Hematopoietic multipotent progenitor cell treated with erythropoietin and hydrocortisone succinate and interleukin-3 and kit ligand, for 6 days (in vitro differentiated cells): Measurements from ENCODE around the gene RERE.
"Not testable (repeated sequence)": the region's sequence is repeated elsewhere in the genome, so short reads cannot be mapped to it uniquely, and the experiment has no call there.

ENCODE experiments used
- DNase-seq: peaks from one replicate; pipeline ENCODE4 v3.0.0-alpha.2; 2015

Gene RERE

GRCh38 chr1:8631163-8631562, 186.3 kb downstream of the RERE start:
- no peak for DNase-seq

- peak; percentile 52 for DNase-seq
Measured at GRCh38 chr1:8629241-8630091, 188.0 kb downstream of the RERE start.

DNA sequence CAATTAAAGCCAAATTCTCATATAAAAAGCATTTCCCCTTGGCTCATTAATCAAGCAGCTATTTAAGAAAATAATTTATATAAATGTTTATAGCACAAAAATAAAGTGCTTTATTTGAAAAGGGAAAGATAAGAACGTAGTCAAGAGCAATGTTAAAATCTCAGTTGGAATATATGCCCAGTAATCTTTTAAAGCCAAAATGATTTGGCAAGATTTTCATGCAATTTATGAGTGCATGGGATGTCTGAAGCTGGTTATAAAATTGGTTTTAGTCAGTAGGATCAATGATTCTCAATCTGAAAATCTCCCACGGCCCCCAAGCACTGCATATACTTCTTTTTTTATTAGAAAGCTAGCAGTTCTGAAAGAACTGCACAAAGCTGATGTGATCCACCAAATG, 188.8 kb downstream of the RERE start:
- DNase-seq = no peak

DNA sequence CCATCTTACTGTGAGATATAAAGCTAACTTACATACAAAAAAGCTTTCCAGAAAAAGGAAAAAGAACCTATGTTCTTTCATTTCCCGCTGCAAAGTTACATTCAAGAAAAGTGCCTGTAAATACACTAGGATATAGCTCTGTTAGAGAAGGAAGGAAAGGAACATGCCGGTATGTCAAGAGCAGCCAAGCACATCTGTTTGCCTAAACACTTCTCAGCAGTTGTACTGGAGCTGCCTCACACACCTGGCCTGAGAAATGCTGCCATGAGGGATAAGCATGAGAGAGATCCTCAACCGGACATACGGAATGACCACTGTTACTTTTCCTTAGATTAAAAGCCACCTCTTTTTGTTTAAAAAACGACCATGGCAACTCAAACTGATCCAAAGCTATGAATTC, 189.7 kb downstream of the RERE start:
- no peak for DNase-seq

- peak; percentile 83 for DNase-seq
Measured at GRCh38 chr1:8625981-8626898, 191.2 kb downstream of the RERE start.

DNA sequence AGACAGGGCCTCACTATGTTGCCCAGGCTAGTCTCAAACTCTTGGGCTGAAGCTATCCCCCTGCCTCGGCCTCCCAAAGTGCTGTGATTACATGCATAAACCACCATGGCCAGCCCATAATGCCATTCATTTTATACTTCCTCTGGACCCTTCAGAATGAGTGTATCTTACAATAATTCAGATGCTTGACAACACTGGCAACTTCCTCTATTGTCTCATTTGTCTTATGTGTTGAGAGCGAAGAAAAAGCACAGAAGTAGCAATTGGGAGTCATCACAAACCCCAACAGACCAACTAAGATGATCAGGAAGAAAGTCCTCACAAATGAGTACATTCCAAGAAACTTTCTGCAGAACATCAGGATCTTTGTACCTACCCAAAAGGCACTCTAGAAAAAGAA, 191.9 kb downstream of the RERE start:
- DNase-seq = peak; percentile 36

GRCh38 chr1:8623651-8624192, 193.7 kb downstream of the RERE start:
- DNase-seq = not testable (repeated sequence)

GRCh38 chr1:8621785-8622348, 195.6 kb downstream of the RERE start:
- not testable (repeated sequence) for DNase-seq

- DNase-seq = not testable (repeated sequence)
Measured at GRCh38 chr1:8621034-8621582, 196.3 kb downstream of the RERE start.

- DNase-seq = not testable (repeated sequence)
Measured at GRCh38 chr1:8619917-8620502, 197.4 kb downstream of the RERE start.

DNA sequence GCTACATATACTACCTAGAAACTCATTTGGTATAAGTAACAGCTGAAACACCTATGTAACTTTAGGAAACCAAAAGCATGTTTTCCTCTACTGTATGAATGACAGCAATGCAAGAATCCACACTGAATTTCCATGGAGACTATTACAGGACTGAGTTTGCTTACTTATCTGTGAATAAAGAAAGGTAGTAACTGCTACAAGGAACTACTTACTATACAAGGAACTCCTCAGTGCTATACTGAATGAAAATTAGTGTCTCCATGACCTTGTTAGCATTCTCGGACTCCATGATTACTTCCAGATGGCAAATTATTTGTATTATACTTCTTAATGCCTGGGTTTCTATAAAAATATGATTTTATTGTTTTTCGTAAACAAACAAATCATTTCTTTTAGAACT, 198.0 kb downstream of the RERE start:
- not testable (repeated sequence) for DNase-seq

- DNase-seq = peak; percentile 35
Measured at GRCh38 chr1:8616791-8617190, 200.6 kb downstream of the RERE start.

- peak; percentile 49 for DNase-seq
Measured at GRCh38 chr1:8611634-8612515, 205.6 kb downstream of the RERE start.

GRCh38 chr1:8607906-8608305, 209.5 kb downstream of the RERE start:
- no peak for DNase-seq

- DNase-seq = no peak
Measured at GRCh38 chr1:8604041-8604945, 213.1 kb downstream of the RERE start.

- no peak for DNase-seq
Measured at GRCh38 chr1:8603220-8603616, 214.2 kb downstream of the RERE start.

DNA sequence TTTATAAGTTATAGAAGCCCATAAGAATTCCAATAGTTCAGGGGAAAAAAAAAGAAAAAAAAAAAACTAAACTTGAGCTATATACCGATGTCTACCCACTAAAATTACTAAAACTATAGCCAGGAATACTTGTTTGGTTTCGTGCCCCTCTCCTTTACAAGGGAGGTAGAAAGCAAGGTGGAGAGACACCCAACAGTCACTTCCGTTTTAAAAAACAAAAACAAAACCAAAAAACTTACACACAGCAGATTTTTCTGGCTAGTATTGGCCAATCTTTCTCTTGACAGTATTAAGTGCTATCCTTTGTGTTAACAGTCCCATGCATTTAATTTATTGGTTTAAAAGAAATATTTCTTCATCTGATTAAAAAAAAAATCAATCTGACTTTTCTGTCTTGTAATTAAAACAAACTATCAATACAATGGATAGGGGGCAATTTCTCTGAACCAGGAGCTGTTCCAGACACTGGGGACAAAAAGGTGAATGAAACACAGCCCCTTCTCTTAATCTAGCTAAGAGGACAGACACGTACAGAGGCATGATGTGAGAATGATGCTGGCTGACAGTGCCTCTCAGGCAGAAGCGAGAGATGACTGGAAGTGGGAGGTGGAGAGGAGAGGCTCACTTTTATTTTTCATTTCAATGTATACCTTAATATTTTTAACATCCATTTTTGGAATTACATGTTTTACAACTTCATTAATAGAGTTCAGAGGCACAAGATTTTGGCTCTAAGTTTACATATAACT, 214.8 kb downstream of the RERE start:
- DNase-seq = no peak

DNA sequence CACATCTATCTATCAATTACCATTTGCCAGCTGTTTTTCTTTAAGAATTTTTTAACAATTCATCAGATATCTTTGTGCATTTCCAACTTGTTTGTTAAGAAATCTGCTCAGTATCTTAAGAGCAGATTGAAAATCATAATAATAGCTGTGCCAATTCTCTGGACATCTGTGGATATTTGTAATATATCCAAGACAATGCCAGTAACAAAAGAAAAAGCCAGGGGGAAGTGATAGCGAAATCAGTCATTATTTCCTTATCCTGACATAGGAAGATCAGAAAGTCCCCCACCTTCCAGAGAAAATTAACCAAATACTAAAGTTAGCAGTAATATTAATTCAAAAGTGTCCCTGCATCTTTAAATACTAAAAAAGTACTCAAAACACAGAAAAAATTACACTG, 217.1 kb downstream of the RERE start:
- no peak for DNase-seq

- DNase-seq = no peak
Measured at GRCh38 chr1:8599646-8600212, 217.7 kb downstream of the RERE start.
